Measurements from ENCODE around the gene CATSPER3.

DNA sequence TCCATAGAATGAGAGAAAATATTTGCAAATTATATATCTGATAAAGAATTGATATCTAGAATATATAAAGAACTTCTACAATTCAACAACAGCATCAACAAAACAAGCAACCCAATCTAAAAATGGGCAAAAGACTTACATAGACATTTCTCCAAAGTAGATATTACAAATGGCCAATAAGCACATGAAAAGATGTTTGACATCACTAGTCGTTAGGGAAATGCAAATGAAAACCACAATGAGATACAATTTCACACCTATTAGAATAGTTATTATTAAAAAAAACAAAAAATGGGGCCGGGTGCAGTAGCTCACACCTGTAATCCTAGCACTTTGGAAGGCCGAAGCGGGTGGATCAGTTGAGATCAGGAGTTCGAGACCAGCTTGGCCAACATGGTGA lies 24.4 kb downstream of the CATSPER3 start:
- TF ChIP-seq, protein P1, sequence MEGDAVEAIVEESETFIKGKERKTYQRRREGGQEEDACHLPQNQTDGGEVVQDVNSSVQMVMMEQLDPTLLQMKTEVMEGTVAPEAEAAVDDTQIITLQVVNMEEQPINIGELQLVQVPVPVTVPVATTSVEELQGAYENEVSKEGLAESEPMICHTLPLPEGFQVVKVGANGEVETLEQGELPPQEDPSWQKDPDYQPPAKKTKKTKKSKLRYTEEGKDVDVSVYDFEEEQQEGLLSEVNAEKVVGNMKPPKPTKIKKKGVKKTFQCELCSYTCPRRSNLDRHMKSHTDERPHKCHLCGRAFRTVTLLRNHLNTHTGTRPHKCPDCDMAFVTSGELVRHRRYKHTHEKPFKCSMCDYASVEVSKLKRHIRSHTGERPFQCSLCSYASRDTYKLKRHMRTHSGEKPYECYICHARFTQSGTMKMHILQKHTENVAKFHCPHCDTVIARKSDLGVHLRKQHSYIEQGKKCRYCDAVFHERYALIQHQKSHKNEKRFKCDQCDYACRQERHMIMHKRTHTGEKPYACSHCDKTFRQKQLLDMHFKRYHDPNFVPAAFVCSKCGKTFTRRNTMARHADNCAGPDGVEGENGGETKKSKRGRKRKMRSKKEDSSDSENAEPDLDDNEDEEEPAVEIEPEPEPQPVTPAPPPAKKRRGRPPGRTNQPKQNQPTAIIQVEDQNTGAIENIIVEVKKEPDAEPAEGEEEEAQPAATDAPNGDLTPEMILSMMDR (optimal IDR thresholded peaks at IDR 0.05 in 1 of 3, IDR thresholded peaks at IDR 0.05 in 1 of 3, conservative IDR thresholded peaks at IDR 0.05 in 1 of 3; ENCODE audit: extremely low read depth in 1 of 3, insufficient read depth in 2 of 3, low read length in 3 of 3): no peak
- TF ChIP-seq EZH2 (IDR thresholded peaks at IDR 0.05; ENCODE audit: low read length): no peak
